KMS-11 (cell line): ENCODE results near the gene HSPA4.
A peak's percentile ranks its signal among the peaks of the same experiment; 100 is the strongest.
"Not testable (repeated sequence)": the region's sequence is repeated elsewhere in the genome, so short reads cannot be mapped to it uniquely, and the experiment has no call there.

Source experiments
- H2AFZ ChIP-seq: fragments of 200-600 bp; sonication (generic); 2 replicates; pipeline ENCODE4 v1.6.1; 2016; ENCODE audit warnings: antibody characterized with exemption, mixed run types, low read depth
- H3K27ac ChIP-seq: fragments of 200-600 bp; sonication (generic); 2 replicates; pipeline ENCODE4 v1.6.1; 2016; ENCODE audit warnings: mild to moderate bottlenecking, mixed run types
- H3K27me3 ChIP-seq: fragments of 200-600 bp; sonication (generic); 2 replicates; pipeline ENCODE4 v1.6.1; 2017; ENCODE audit warnings: mild to moderate bottlenecking, low read depth, mixed run types, moderate library complexity; ENCODE audit not compliant: insufficient read depth
- H3K36me3 ChIP-seq: fragments of 200-600 bp; sonication (generic); 2 replicates; pipeline ENCODE4 v1.6.1; 2017; ENCODE audit warnings: mild to moderate bottlenecking, mixed run types; ENCODE audit not compliant: insufficient read depth
- H3K4me1 ChIP-seq: fragments of 200-600 bp; sonication (generic); 2 replicates; pipeline ENCODE4 v1.6.1; 2016; ENCODE audit warnings: mild to moderate bottlenecking, low read depth, mixed run types; ENCODE audit not compliant: poor library complexity, severe bottlenecking
- H3K4me2 ChIP-seq: fragments of 200-600 bp; sonication (generic); 2 replicates; pipeline ENCODE4 v1.7.0; 2016; ENCODE audit warnings: mild to moderate bottlenecking, mixed run types
- H3K4me3 ChIP-seq: fragments of 200-600 bp; sonication (generic); IDR thresholded peaks from 2 replicates; pipeline ENCODE4 v1.6.1; 2017; ENCODE audit warnings: low read depth, low read length, mixed read lengths; ENCODE audit not compliant: insufficient read depth
- H3K79me2 ChIP-seq: fragments of 200-600 bp; sonication (generic); 2 replicates; pipeline ENCODE4 v1.6.1; 2016; ENCODE audit warnings: low read depth, mixed run types; ENCODE audit not compliant: insufficient read depth
- H3K9ac ChIP-seq: fragments of 200-600 bp; sonication (generic); 2 replicates; pipeline ENCODE4 v1.6.1; 2016; ENCODE audit warnings: mild to moderate bottlenecking, mixed run types
- H4K20me1 ChIP-seq: fragments of 200-600 bp; sonication (generic); 2 replicates; pipeline ENCODE4 v1.6.1; 2016; ENCODE audit warnings: mild to moderate bottlenecking, mixed run types; ENCODE audit not compliant: insufficient read depth
- CTCF ChIP-seq: fragments of 200-600 bp; sonication (generic); conservative IDR thresholded peaks from 2 replicates; pipeline ENCODE4 v1.6.1; 2017; ENCODE audit warnings: low read depth, mild to moderate bottlenecking, antibody characterized with exemption, low read length, moderate library complexity, mixed read lengths

Gene HSPA4

GRCh38 chr5:133041910-133042309 is 9.9 kb upstream of the HSPA4 start:
- H2AFZ ChIP-seq: no peak overlapping the region
- no peaks in the 10 kb centered on the region for H3K79me2 ChIP-seq
- no peaks in the 10 kb centered on the region for H3K27me3 ChIP-seq
- no peaks in the 10 kb centered on the region for H3K36me3 ChIP-seq
- TF ChIP-seq CTCF: no peak
- no peak overlapping the region for H3K4me3 ChIP-seq
- no peak overlapping the region for H3K9ac ChIP-seq
- H3K4me1 ChIP-seq: no peaks in the 10 kb centered on the region
- no peak overlapping the region for H3K27ac ChIP-seq
- H3K4me2 ChIP-seq: no peak overlapping the region
- no peaks in the 10 kb centered on the region for H4K20me1 ChIP-seq

GRCh38 chr5:133046560-133046959 is 5.3 kb upstream of the HSPA4 start:
- H3K27ac ChIP-seq, H3K4me2 ChIP-seq, H4K20me1 ChIP-seq, H3K27me3 ChIP-seq, H3K36me3 ChIP-seq, H2AFZ ChIP-seq, H3K4me3 ChIP-seq, H3K9ac ChIP-seq: not testable (repeated sequence)
- Histone ChIP-seq H3K79me2 (peaks cover 10% of the 10 kb centered on the region; the same call in 1 of the 2 replicates), H3K4me1 (peaks cover 18% of the 10 kb centered on the region)

- Histone ChIP-seq H3K79me2 (peaks cover 15% of the 10 kb centered on the region), H3K4me1 (peaks cover 18% of the 10 kb centered on the region), H3K36me3 (no peaks in the 10 kb centered on the region), H2AFZ (no peak overlapping the region), H3K27ac (no peak overlapping the region), H3K9ac (no peak overlapping the region), H3K4me2 (no peak overlapping the region), H3K27me3 (no peaks in the 10 kb centered on the region), H4K20me1 (no peaks in the 10 kb centered on the region), H3K4me3 (no peak overlapping the region)
- no peak for TF ChIP-seq CTCF
These were observed 4.4 kb upstream of the HSPA4 start for GRCh38 chr5:133047404-133047803.

GRCh38 chr5:133048993-133049725 is 2.7 kb upstream of the HSPA4 start:
- Histone ChIP-seq H3K4me3 (no peak overlapping the region), H4K20me1 (no peaks in the 10 kb centered on the region), H3K4me2 (no peak overlapping the region), H3K9ac (no peak overlapping the region), H3K36me3 (no peaks in the 10 kb centered on the region), H3K27ac (no peak overlapping the region), H3K27me3 (no peaks in the 10 kb centered on the region), H2AFZ (no peak overlapping the region), H3K4me1 (peaks cover 28% of the 10 kb centered on the region), H3K79me2 (peaks cover 33% of the 10 kb centered on the region)
- TF ChIP-seq CTCF: no peak

- H3K27ac ChIP-seq: no peak overlapping the region
These were observed 2.1 kb upstream of the HSPA4 start for GRCh38 chr5:133049726-133050048.

More at GRCh38 chr5:133049726-133050048, 2.1 kb upstream of the HSPA4 start:
- Histone ChIP-seq H3K9ac (no peak overlapping the region), H2AFZ (no peak overlapping the region), H3K36me3 (no peaks in the 10 kb centered on the region), H3K4me2 (peak overlapping the region; percentile 75; the same call in 1 of the 2 replicates), H3K4me3 (no peak overlapping the region), H3K27me3 (no peaks in the 10 kb centered on the region), H3K4me1 (peaks cover 33% of the 10 kb centered on the region), H3K79me2 (peaks cover 38% of the 10 kb centered on the region), H4K20me1 (no peaks in the 10 kb centered on the region)
- no peak for TF ChIP-seq CTCF
